Mesenchymal stem cell (in vitro differentiated cells and primary cell): Measurements from ENCODE around the gene TSHZ3.

ENCODE experiments used
- DNase-seq: peaks from one replicate; pipeline ENCODE4 v3.0.0-alpha.2; 2013
- H2AFZ ChIP-seq: one replicate; pipeline ENCODE4 v1.6.1; 2013; ENCODE audit warnings: low read depth, mild to moderate bottlenecking, control low read depth, inconsistent platforms, low read length, moderate library complexity
- H2AK5ac ChIP-seq: 2 replicates; pipeline ENCODE4 v1.6.1; 2013; ENCODE audit warnings: low read length, moderate library complexity, mild to moderate bottlenecking, inconsistent platforms; ENCODE audit not compliant: severe bottlenecking
- H2BK120ac ChIP-seq: one replicate; pipeline ENCODE4 v1.6.1; 2013; ENCODE audit warnings: low read depth, mild to moderate bottlenecking, inconsistent platforms, low read length, moderate library complexity
- H2BK12ac ChIP-seq, 2 experiments: one replicate each; pipeline ENCODE4 v1.6.1; 2013; ENCODE audit warnings: inconsistent platforms in 2 of 2, low read length in 2 of 2, mild to moderate bottlenecking in 2 of 2, moderate library complexity in 2 of 2, control low read depth in 1 of 2
- H2BK15ac ChIP-seq: one replicate; pipeline ENCODE4 v1.6.1; 2013; ENCODE audit warnings: mild to moderate bottlenecking, low read depth, inconsistent platforms; ENCODE audit not compliant: poor library complexity, severe bottlenecking
- H2BK5ac ChIP-seq: 2 replicates; pipeline ENCODE4 v1.6.1; 2013; ENCODE audit warnings: low read depth, mild to moderate bottlenecking, low read length, control low read depth, inconsistent platforms; ENCODE audit not compliant: poor library complexity, severe bottlenecking
- H3K14ac ChIP-seq, 2 experiments: one replicate each; pipeline ENCODE4 v1.6.1; 2013; ENCODE audit warnings: inconsistent platforms in 2 of 2, low read length in 2 of 2, control low read depth in 1 of 2, mild to moderate bottlenecking in 1 of 2, moderate library complexity in 1 of 2
- H3K18ac ChIP-seq, 2 experiments: one replicate each; pipeline ENCODE4 v1.6.1; 2013; ENCODE audit warnings: inconsistent platforms in 2 of 2, low read length in 2 of 2, control low read depth in 1 of 2, low read depth in 1 of 2, mild to moderate bottlenecking in 1 of 2
- H3K23ac ChIP-seq, 2 experiments: one replicate each; pipeline ENCODE4 v1.6.1; 2013; ENCODE audit warnings: inconsistent platforms in 2 of 2, low read length in 2 of 2, mild to moderate bottlenecking in 2 of 2, moderate library complexity in 2 of 2, control low read depth in 1 of 2
- H3K27ac ChIP-seq: 2 replicates; pipeline ENCODE4 v1.5.1; 2013; ENCODE audit warnings: mild to moderate bottlenecking, moderate library complexity, low read length, control low read depth, inconsistent platforms; ENCODE audit not compliant: poor library complexity, severe bottlenecking
- H3K27me3 ChIP-seq, 2 experiments: 2 replicates each; pipeline versions ENCODE4 v1.6.1 to v1.7.0; 2013; ENCODE audit warnings: low read length in 2 of 2, mild to moderate bottlenecking in 2 of 2, moderate library complexity in 2 of 2, control low read depth in 1 of 2, inconsistent platforms in 1 of 2; ENCODE audit not compliant: control insufficient read depth in 1 of 2, insufficient read depth in 1 of 2
- H3K36me3 ChIP-seq, 2 experiments: 2 replicates each; pipeline versions ENCODE4 v1.6.1 to v1.7.0; 2013; ENCODE audit warnings: low read length in 2 of 2, control low read depth in 1 of 2, inconsistent platforms in 1 of 2, low read depth in 1 of 2, mild to moderate bottlenecking in 1 of 2; ENCODE audit not compliant: insufficient read depth in 2 of 2, control insufficient read depth in 1 of 2
- H3K4ac ChIP-seq, 2 experiments: one replicate each; pipeline ENCODE4 v1.6.1; 2013; ENCODE audit warnings: inconsistent platforms in 2 of 2, low read length in 2 of 2, mild to moderate bottlenecking in 2 of 2, moderate library complexity in 2 of 2, control low read depth in 1 of 2, low read depth in 1 of 2
- H3K4me1 ChIP-seq: 2 replicates; pipeline ENCODE4 v1.6.1; 2013; ENCODE audit warnings: low read depth, low read length, control low read depth; ENCODE audit not compliant: control insufficient read depth, insufficient read depth
- H3K4me2 ChIP-seq: 2 replicates; pipeline ENCODE4 v1.6.1; 2013; ENCODE audit warnings: low read length, mild to moderate bottlenecking, inconsistent platforms; ENCODE audit not compliant: poor library complexity, severe bottlenecking
- H3K4me3 ChIP-seq, 2 experiments: 2 replicates each; pipeline versions ENCODE4 v1.5.1 to v1.7.0; 2013; ENCODE audit warnings: low read length in 2 of 2, mild to moderate bottlenecking in 2 of 2, control low read depth in 1 of 2, low read depth in 1 of 2; ENCODE audit not compliant: insufficient read depth in 1 of 2
- H3K79me1 ChIP-seq: replicated peaks from 2 replicates; pipeline ENCODE4 v1.6.1; 2013; ENCODE audit warnings: mild to moderate bottlenecking, control low read depth, low read length, inconsistent platforms; ENCODE audit not compliant: poor library complexity, severe bottlenecking
- H3K9ac ChIP-seq: 2 replicates; pipeline ENCODE4 v1.7.0; 2013; ENCODE audit warnings: mild to moderate bottlenecking, low read length, moderate library complexity
- H3K9me3 ChIP-seq: 2 replicates; pipeline ENCODE4 v1.7.0; 2013; ENCODE audit warnings: mild to moderate bottlenecking, low read length; ENCODE audit not compliant: control insufficient read depth
- H4K8ac ChIP-seq: one replicate; pipeline ENCODE4 v1.6.1; 2013; ENCODE audit warnings: inconsistent platforms, mild to moderate bottlenecking, low read length, moderate library complexity
- H4K91ac ChIP-seq: one replicate; pipeline ENCODE4 v1.6.1; 2013; ENCODE audit warnings: mild to moderate bottlenecking, low read length, inconsistent platforms
- WGBS: methylation state at CpG from one replicate; pipeline ENCODE4 v1.1.7; 2013; ENCODE audit warnings: mixed read lengths; 5-methylcytosine and 5-hydroxymethylcytosine counted together

Gene TSHZ3

DNA sequence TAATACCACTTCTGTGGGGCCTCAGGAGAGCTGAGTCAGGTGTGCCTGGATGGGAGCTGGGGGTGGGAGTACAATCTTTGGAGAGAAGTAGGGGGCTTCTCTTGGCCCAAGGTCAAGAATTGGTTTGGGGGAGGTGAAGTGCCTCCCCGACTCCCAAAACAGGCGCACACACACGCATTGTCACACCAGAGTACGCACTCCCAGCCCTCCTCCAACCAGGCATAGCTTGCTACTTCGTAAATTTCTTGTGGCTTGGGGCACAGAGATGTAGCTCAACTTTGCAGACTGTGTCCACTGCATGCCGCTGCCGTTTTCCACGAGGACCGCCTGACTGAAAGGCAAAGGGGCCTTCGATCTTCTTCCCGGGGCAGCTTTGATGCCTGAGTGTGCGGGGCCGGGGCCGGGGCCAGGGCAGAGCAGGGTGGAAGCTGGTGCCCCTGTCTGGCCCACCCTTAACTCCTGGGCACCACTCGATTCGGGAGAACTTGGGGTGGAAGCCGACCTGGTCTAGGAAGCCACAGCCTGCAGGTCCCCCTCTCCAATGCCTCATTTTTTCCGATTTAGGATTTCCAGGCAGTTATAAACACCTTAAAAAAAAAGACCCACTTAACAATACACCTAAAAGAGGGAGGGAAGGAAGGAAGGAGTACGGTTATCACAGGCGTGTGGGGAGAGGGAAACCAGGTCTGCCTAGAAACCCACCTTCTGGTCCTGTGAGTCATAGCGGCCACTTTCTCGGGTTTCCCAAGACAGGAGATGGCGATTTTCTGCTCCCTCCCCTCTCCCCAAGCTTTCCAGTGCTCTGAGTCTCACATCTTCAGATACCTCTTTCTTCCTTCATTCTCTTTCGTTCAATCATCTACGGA, 5.8 kb upstream of the TSHZ3 start:
- Histone ChIP-seq H3K27ac (no peak overlapping the region), H3K23ac (peak overlapping the region in 1 of 2 experiments; percentile 92), H2BK120ac (no peak overlapping the region), H3K4me2 (peak overlapping the region; percentile 1), H3K14ac (peak overlapping the region in 1 of 2 experiments; percentile 66), H3K4me3 (no peak overlapping the region), H2BK12ac (peak overlapping the region; percentile 35 to 97), H3K4me1 (peaks cover 43% of the 10 kb centered on the region), H3K9me3 (no peaks in the 10 kb centered on the region), H2AK5ac (no peak overlapping the region), H3K27me3 (peaks cover 0 to 53% of the 10 kb centered on the region in 2 experiments), H3K9ac (no peak overlapping the region), H2AFZ (no peak overlapping the region), H2BK5ac (no peak overlapping the region), H4K8ac (no peak overlapping the region), H4K91ac (no peak overlapping the region), H2BK15ac (no peak overlapping the region), H3K79me1 (peaks cover 55% of the 10 kb centered on the region), H3K4ac (peak overlapping the region in 1 of 2 experiments; percentile 37), H3K36me3 (peaks cover under 1 to 6% of the 10 kb centered on the region in 2 experiments), H3K18ac (peak overlapping the region; percentile 48 to 76)
- peak; percentile 73 for DNase-seq
- 6% methylated on average over 19 of the region's 25 CpGs for WGBS

DNA sequence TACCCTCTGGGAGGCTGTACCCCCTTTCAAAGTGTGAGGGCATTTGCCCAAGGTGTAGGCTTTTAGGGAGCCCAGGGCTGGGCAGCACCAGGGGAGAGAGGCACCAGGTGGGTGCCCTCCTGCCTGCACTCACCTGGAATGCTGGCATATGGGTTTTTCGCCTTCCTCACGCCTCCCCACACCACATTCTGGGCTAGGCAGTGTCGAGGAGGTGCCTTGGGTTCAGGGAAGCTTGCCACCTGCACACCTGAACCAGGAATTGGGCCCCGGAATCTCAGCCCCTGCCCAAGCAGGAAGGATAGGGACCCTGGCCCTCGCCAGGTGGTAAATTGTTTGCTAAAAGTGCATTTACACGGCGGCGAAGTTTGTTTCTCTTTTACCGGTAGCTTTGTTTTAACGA, 5.1 kb upstream of the TSHZ3 start:
- no peak overlapping the region for H3K9ac ChIP-seq
- no peak overlapping the region for H2BK15ac ChIP-seq
- H3K4me1 ChIP-seq: peaks cover 43% of the 10 kb centered on the region
- no peak overlapping the region for H3K27ac ChIP-seq
- no peak overlapping the region for H3K4me2 ChIP-seq
- peak overlapping the region; percentile 45 for H2BK120ac ChIP-seq
- peak overlapping the region; percentile 10 for H4K91ac ChIP-seq
- peaks cover 0 to 53% of the 10 kb centered on the region in 2 experiments for H3K27me3 ChIP-seq
- H2AFZ ChIP-seq: no peak overlapping the region
- no peaks in the 10 kb centered on the region for H3K9me3 ChIP-seq
- no peak overlapping the region for H3K14ac ChIP-seq
- peaks cover 0 to 6% of the 10 kb centered on the region in 2 experiments for H3K36me3 ChIP-seq
- no peak overlapping the region for H2BK5ac ChIP-seq
- H2AK5ac ChIP-seq: peak overlapping the region; percentile 17
- H3K23ac ChIP-seq: peak overlapping the region in 1 of 2 experiments; percentile 99
- DNase-seq: no peak
- peak overlapping the region; percentile 28 to 61 for H2BK12ac ChIP-seq
- H4K8ac ChIP-seq: peak overlapping the region; percentile 55
- H3K4me3 ChIP-seq: no peak overlapping the region
- peak overlapping the region in 1 of 2 experiments; percentile 74 for H3K4ac ChIP-seq
- peaks cover 51% of the 10 kb centered on the region for H3K79me1 ChIP-seq
- WGBS: 13% methylated on average over 8 of the region's 10 CpGs
- H3K18ac ChIP-seq: peak overlapping the region; percentile 28 to 71

DNA sequence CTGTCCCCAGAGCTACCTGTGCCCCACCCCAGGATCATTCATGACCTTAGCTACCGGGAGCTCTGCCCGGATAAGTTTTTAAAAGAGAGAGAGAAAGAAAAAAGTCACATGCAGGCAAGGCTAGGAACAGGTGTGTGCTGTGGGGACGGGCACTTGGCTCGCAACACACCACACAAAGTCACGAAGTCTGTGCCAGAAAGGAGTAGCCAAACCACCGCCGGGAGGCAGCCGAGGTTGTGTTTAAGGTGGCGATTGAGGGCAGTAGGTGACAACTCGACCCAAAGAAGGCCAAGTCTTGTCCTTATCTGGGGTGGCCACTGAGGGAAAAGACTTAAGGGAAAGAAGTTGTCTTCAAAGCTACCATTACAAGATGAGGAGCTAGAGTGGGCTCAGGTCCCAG, 4.6 kb upstream of the TSHZ3 start:
- peak overlapping the region; percentile 48 to 65 for H3K18ac ChIP-seq
- peak overlapping the region in 1 of 2 experiments; percentile 92 for H2BK12ac ChIP-seq
- H3K4me2 ChIP-seq: no peak overlapping the region
- H3K27ac ChIP-seq: no peak overlapping the region
- no peak overlapping the region for H2BK120ac ChIP-seq
- H2AFZ ChIP-seq: no peak overlapping the region
- H3K4ac ChIP-seq: peak overlapping the region in 1 of 2 experiments; percentile 74
- H3K4me1 ChIP-seq: peaks cover 43% of the 10 kb centered on the region
- H2AK5ac ChIP-seq: no peak overlapping the region
- H4K8ac ChIP-seq: no peak overlapping the region
- no peak overlapping the region for H3K14ac ChIP-seq
- no peak overlapping the region for H3K4me3 ChIP-seq
- H3K36me3 ChIP-seq: peaks cover 0 to 6% of the 10 kb centered on the region in 2 experiments
- WGBS: 28% methylated on average over 10 of the region's 10 CpGs
- peaks cover 0 to 53% of the 10 kb centered on the region in 2 experiments for H3K27me3 ChIP-seq
- H3K9ac ChIP-seq: no peak overlapping the region
- H4K91ac ChIP-seq: peak overlapping the region; percentile 43
- H2BK5ac ChIP-seq: no peak overlapping the region
- peaks cover 47% of the 10 kb centered on the region for H3K79me1 ChIP-seq
- H3K23ac ChIP-seq: peak overlapping the region in 1 of 2 experiments; percentile 89
- DNase-seq: no peak
- no peak overlapping the region for H2BK15ac ChIP-seq
- H3K9me3 ChIP-seq: no peaks in the 10 kb centered on the region
